ENCODE results near the gene FARSB. TPM values are rescaled to one million over a fixed set of nuclear protein-coding genes. Genes with fewer than 3 reads are reported as not detected.

FARSB gene
- total RNA-seq, 1 experiment from 2014 or later, result 32.9 TPM

DNA sequence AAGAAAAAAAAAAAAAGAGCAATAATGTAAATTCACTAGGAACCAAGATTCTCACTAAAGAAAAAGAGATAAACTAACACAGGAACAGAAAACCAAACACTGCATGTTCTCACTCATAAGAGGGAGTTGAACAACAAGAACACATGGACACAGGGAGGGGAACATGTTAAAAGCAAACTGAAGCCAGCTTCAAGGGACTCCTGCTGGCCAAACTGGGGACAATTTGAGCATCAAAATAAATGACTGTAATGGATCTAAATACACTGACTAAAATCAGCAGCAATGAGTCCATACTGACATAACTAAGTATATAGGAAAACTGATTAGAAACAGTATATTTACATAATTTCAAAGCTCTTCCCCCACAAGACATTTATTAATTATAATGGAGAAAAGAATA is 73.0 kb downstream of the FARSB start:
- ChIA-PET POLR2A (ENCODE audit: unreplicated experiment) (no interaction called here), CTCF (no interaction called here)
- Histone ChIP-seq H3K27me3 (ENCODE audit: low read length) (no peaks in the 10 kb centered on the region), H3K9me2 (replicated peaks; ENCODE audit: low read length) (no peaks in the 10 kb centered on the region), H2AFZ (ENCODE audit: low read length) (no peak overlapping the region), H3F3A (ENCODE audit: low read length, unreplicated experiment) (no peaks in the 10 kb centered on the region), H3K4me3 (ENCODE audit: low read length) (no peak overlapping the region), H3K36me3 (ENCODE audit: low read depth, low read length) (peaks cover 24% of the 10 kb centered on the region; the same call in 1 of the 2 replicates), H4K20me1 (ENCODE audit: low read length) (0 out of 2 replicates have a peak, but pooled peaks cover 3% of the 10 kb centered on the region), H3K9me3 (ENCODE audit: low read length) (no peaks in the 10 kb centered on the region), H3K79me2 (ENCODE audit: low read length) (0 out of 2 replicates have a peak, but pooled peaks cover 5% of the 10 kb centered on the region), H3K9ac (ENCODE audit: low read length) (no peak overlapping the region), H3K4me2 (ENCODE audit: low read length) (no peak overlapping the region), H3K4me1 (ENCODE audit: insufficient read depth, low read length) (no peaks in the 10 kb centered on the region), H3K27ac (ENCODE audit: low read length) (no peak overlapping the region)
- TF ChIP-seq CTCF (conservative IDR thresholded peaks at IDR 0.05; ENCODE audit: low read depth, low read length) (peak; percentile 54), EZH2 (IDR thresholded peaks at IDR 0.05; ENCODE audit: low read length, unreplicated experiment) (no peak), EZH2phosphoT487 (IDR thresholded peaks at IDR 0.05; ENCODE audit: borderline replicate concordance, low read length) (no peak)
- DNase-seq (peak; percentile 25), ATAC-seq (peak; percentile 57)
- intact Hi-C loops (cut with micrococcal nuclease), result loop anchor here (1.0 kb wide), 1 partner anchor 265 kb away; no protein-coding TSS in a partner anchor
- BruUV-seq (replicated peaks), result no TSS peak

GRCh38 chr2:222577341-222577740 is 78.6 kb downstream of the FARSB start:
- Histone ChIP-seq H2AFZ (ENCODE audit: low read length) (no peak overlapping the region), H3K9me3 (ENCODE audit: low read length) (no peaks in the 10 kb centered on the region), H4K20me1 (ENCODE audit: low read length) (no peaks in the 10 kb centered on the region), H3K4me3 (ENCODE audit: low read length) (no peak overlapping the region), H3K36me3 (ENCODE audit: low read depth, low read length) (peaks cover 27% of the 10 kb centered on the region; the same call in 1 of the 2 replicates), H3F3A (ENCODE audit: low read length, unreplicated experiment) (no peaks in the 10 kb centered on the region), H3K79me2 (ENCODE audit: low read length) (peaks cover 7% of the 10 kb centered on the region; the same call in 1 of the 2 replicates), H3K4me1 (ENCODE audit: insufficient read depth, low read length) (peaks cover 26% of the 10 kb centered on the region), H3K27ac (ENCODE audit: low read length) (no peak overlapping the region), H3K9me2 (replicated peaks; ENCODE audit: low read length) (no peaks in the 10 kb centered on the region), H3K27me3 (ENCODE audit: low read length) (no peaks in the 10 kb centered on the region), H3K9ac (ENCODE audit: low read length) (no peak overlapping the region), H3K4me2 (ENCODE audit: low read length) (no peak overlapping the region)
- POLR2A ChIA-PET (ENCODE audit: unreplicated experiment), result no interaction called here
- ATAC-seq, result no peak
- no peak for DNase-seq
- intact Hi-C loops (cut with micrococcal nuclease), result loop anchor here (10.0 kb wide), 1 partner anchor 523 kb away; no protein-coding TSS in a partner anchor
- TF ChIP-seq CTCF (conservative IDR thresholded peaks at IDR 0.05; ENCODE audit: low read depth, low read length), result no peak
- no peak for TF ChIP-seq EZH2phosphoT487 (IDR thresholded peaks at IDR 0.05; ENCODE audit: borderline replicate concordance, low read length)
- no peak for TF ChIP-seq EZH2 (IDR thresholded peaks at IDR 0.05; ENCODE audit: low read length, unreplicated experiment)
- CTCF ChIA-PET, result no interaction called here
- no TSS peak for BruUV-seq (replicated peaks)
